Glomerular visceral epithelial cell (primary cell): ENCODE results near the gene BIRC6.
"Not testable (repeated sequence)": the region's sequence is repeated elsewhere in the genome, so short reads cannot be mapped to it uniquely, and the experiment has no call there.

Experiments used
- DNase-seq: peaks from one replicate; pipeline ENCODE4 v3.0.0-alpha.2; 2016; ENCODE audit errors: extremely low spot score

Gene BIRC6

GRCh38 chr2:32356681-32357317 is at the start of gene BIRC6:
TSS of gene BIRC6 (plus strand) at chr2:32357023. CDS start at chr2:32357162, 139 bp downstream.
- peak; percentile 96 for DNase-seq

GRCh38 chr2:32310577-32310976 is 46.2 kb upstream of the BIRC6 start:
- DNase-seq, result no peak

- no peak for DNase-seq
These were observed 41.9 kb upstream of the BIRC6 start for GRCh38 chr2:32314886-32315285.

GRCh38 chr2:32328679-32329078 is 28.1 kb upstream of the BIRC6 start:
- not testable (repeated sequence) for DNase-seq

GRCh38 chr2:32329180-32329980 is 27.4 kb upstream of the BIRC6 start:
- DNase-seq, result not testable (repeated sequence)

GRCh38 chr2:32330136-32330535 is 26.7 kb upstream of the BIRC6 start:
- no peak for DNase-seq

- no peak for DNase-seq
These were observed 14.0 kb upstream of the BIRC6 start for GRCh38 chr2:32342801-32343200.

GRCh38 chr2:32350797-32351196 is 6.0 kb upstream of the BIRC6 start:
- not testable (repeated sequence) for DNase-seq

GRCh38 chr2:32355976-32356680 is 695 bp upstream of the BIRC6 start:
- DNase-seq, result no peak

- DNase-seq, result peak; percentile 26
These were observed 691 bp downstream of the BIRC6 start for GRCh38 chr2:32357318-32358110.

- DNase-seq, result peak; percentile 32
These were observed 1.3 kb downstream of the BIRC6 start for GRCh38 chr2:32358111-32358482.

GRCh38 chr2:32360416-32360815 is 3.6 kb downstream of the BIRC6 start:
- peak; percentile 26 for DNase-seq

GRCh38 chr2:32362997-32363396 is 6.2 kb downstream of the BIRC6 start:
- DNase-seq, result not testable (repeated sequence)

GRCh38 chr2:32363597-32363996 is 6.8 kb downstream of the BIRC6 start:
- peak; percentile 54 for DNase-seq

GRCh38 chr2:32364290-32364689 is 7.5 kb downstream of the BIRC6 start:
- not testable (repeated sequence) for DNase-seq

- DNase-seq, result not testable (repeated sequence)
These were observed 8.9 kb downstream of the BIRC6 start for GRCh38 chr2:32365679-32366078.

GRCh38 chr2:32366595-32366994 is 9.8 kb downstream of the BIRC6 start:
- no peak for DNase-seq

GRCh38 chr2:32369222-32369621 is 12.4 kb downstream of the BIRC6 start:
- DNase-seq, result no peak

GRCh38 chr2:32370942-32371341 is 14.1 kb downstream of the BIRC6 start:
- DNase-seq, result not testable (repeated sequence)

- DNase-seq, result no peak
These were observed 15.8 kb downstream of the BIRC6 start for GRCh38 chr2:32372519-32373182.

GRCh38 chr2:32375228-32375892 is 18.5 kb downstream of the BIRC6 start:
- no peak for DNase-seq
